ENCODE results near the gene TIGAR. TPM values are rescaled to one million over a fixed set of nuclear protein-coding genes. Genes with fewer than 3 reads are reported as not detected.

TIGAR gene
- total RNA-seq, 1 experiment from 2014 or later, result 27.5 TPM

DNA sequence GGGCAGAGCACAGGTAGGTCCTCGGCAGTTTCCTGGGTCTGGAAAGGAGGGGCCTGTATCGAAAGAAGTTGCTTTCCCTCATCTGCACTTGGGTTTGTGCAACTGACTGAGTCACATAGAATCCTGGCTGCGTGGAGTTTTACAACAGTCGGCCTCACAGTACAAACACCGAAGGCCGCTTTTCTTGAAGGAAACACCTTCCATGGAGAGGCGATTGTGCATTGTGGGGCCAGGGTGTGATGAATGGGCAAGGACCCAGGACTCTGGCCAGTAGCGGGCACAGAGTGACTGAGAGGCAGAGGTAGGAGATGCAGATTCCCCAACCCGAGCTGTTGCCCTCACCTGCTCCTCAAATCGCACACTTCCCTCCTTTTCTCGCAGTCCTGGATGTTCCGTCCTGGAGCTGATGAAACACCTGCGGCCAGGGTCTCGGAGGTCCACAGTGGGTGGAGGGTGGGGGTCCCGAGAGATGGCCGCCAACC, 39.8 kb upstream of the TIGAR start:
- Histone ChIP-seq H3K79me1 (ENCODE audit: insufficient read depth, low read depth, low read length, poor library complexity, severe bottlenecking) (peaks cover 3% of the 10 kb centered on the region), H3K79me2 (ENCODE audit: insufficient read depth, low read length) (peaks cover 12% of the 10 kb centered on the region), H3K4me2 (ENCODE audit: insufficient read depth, insufficient read length, low read length) (no peak overlapping the region), H4K5ac (ENCODE audit: insufficient read length, low read depth, low read length) (no peak overlapping the region), H3K9ac (ENCODE audit: extremely low read depth, insufficient read length, low read length) (no peak overlapping the region), H3K56ac (ENCODE audit: insufficient read length, low read depth, low read length) (no peak overlapping the region), H3K9me3 (ENCODE audit: control insufficient read depth, low read depth, low read length) (no peaks in the 10 kb centered on the region), H2BK15ac (ENCODE audit: low read depth, low read length) (no peak overlapping the region), H2BK5ac (ENCODE audit: insufficient read length, low read length) (no peak overlapping the region), H3T11ph (ENCODE audit: low read length) (no peak overlapping the region), H3K27ac (ENCODE audit: insufficient read length, low read depth, low read length) (no peak overlapping the region), H3K4me1 (ENCODE audit: insufficient read depth, low read length) (peaks cover 9% of the 10 kb centered on the region), H4K91ac (ENCODE audit: insufficient read length, low read depth, low read length) (no peak overlapping the region), H4K20me1 (ENCODE audit: control insufficient read depth, insufficient read depth, insufficient read length) (peaks cover 2% of the 10 kb centered on the region), H2BK20ac (ENCODE audit: low read depth, low read length, poor library complexity, severe bottlenecking) (no peak overlapping the region), H3K18ac (ENCODE audit: insufficient read length, low read depth, low read length) (no peak overlapping the region), H3K14ac (ENCODE audit: insufficient read depth, low read length) (no peak overlapping the region), H2BK12ac (ENCODE audit: insufficient read length, low read depth, low read length) (no peak overlapping the region), H3K23me2 (ENCODE audit: insufficient read length, low read depth, low read length, poor library complexity, severe bottlenecking) (peaks cover under 1% of the 10 kb centered on the region), H3K23ac (ENCODE audit: insufficient read length, low read depth, low read length) (no peak overlapping the region), H4K8ac (replicated peaks; ENCODE audit: insufficient read length, low read depth, low read length) (no peak overlapping the region), H2AFZ (ENCODE audit: low read length) (no peak overlapping the region), H2AK5ac (ENCODE audit: insufficient read length, low read length) (no peak overlapping the region), H2BK120ac (ENCODE audit: low read depth, low read length, poor library complexity, severe bottlenecking) (no peak overlapping the region), H3K4ac (ENCODE audit: low read depth, low read length) (no peak overlapping the region), H3K27me3 (ENCODE audit: insufficient read depth, low read length) (no peaks in the 10 kb centered on the region)
- WGBS (ENCODE audit: extremely low coverage, insufficient read length, low lambda C conversion rate), result no CpG with 5 or more reads among the region's 16 CpGs
- H3K9me3 Mint-ChIP-seq, result no peaks in the 10 kb centered on the region; a peak in 1 of 5 replicates
- H3K36me3 Mint-ChIP-seq (ENCODE audit: insufficient read depth in 1 of 3, low read depth in 3 of 3), result peaks cover 86 to 96% (median 95%) of the 10 kb centered on the region in 3 experiments
- no peak for DNase-seq
- H3K27ac Mint-ChIP-seq, result peak overlapping the region in 2 of 3 experiments; percentile 75 to 79; a peak in 4 of 7 replicates
- no peaks in the 10 kb centered on the region for H3K27me3 Mint-ChIP-seq (ENCODE audit: low read depth)
- H3K4me3 Mint-ChIP-seq, result no peak overlapping the region; a peak in 1 of 5 replicates
- H3K4me1 Mint-ChIP-seq, result peaks cover 29 to 38% of the 10 kb centered on the region in 2 experiments
- TF ChIP-seq CTCF (conservative IDR thresholded peaks at IDR 0.05), result no peak
